Muscle layer of duodenum (tissue), 2 donors: ENCODE measurements around the gene FAM171A2.

Experiments
- H3K27ac ChIP-seq: one replicate; pipeline ENCODE4 v1.7.0; 2013; ENCODE audit warnings: mild to moderate bottlenecking, low read length
- H3K27me3 ChIP-seq: one replicate; pipeline ENCODE4 v1.7.0; 2013; ENCODE audit warnings: low read depth, mild to moderate bottlenecking, control low read depth, low read length
- H3K36me3 ChIP-seq, 2 donors: one replicate each; pipeline ENCODE4 v1.7.0; 2013; ENCODE audit warnings: low read length in 2 of 2, control low read depth in 1 of 2, mild to moderate bottlenecking in 1 of 2; ENCODE audit not compliant: insufficient read depth in 2 of 2, control insufficient read depth in 1 of 2
- H3K4me1 ChIP-seq, 2 donors: one replicate each; pipeline ENCODE4 v1.7.0; 2013; ENCODE audit warnings: low read length in 2 of 2, mild to moderate bottlenecking in 2 of 2, control low read depth in 1 of 2, moderate library complexity in 1 of 2; ENCODE audit not compliant: insufficient read depth in 2 of 2, control insufficient read depth in 1 of 2
- H3K4me3 ChIP-seq, 2 donors: one replicate each; pipeline ENCODE4 v1.7.0; 2013; ENCODE audit warnings: low read length in 2 of 2, low read depth in 1 of 2, mild to moderate bottlenecking in 1 of 2
- H3K9me3 ChIP-seq, 2 donors: one replicate each; pipeline ENCODE4 v1.7.0; 2013; ENCODE audit warnings: low read length in 2 of 2, control low read depth in 1 of 2, mild to moderate bottlenecking in 1 of 2; ENCODE audit not compliant: control insufficient read depth in 1 of 2
- donor health status: healthy.

FAM171A2 gene

GRCh38 chr17:44390250-44390870 is 26.7 kb upstream of the FAM171A2 start:
- Histone ChIP-seq H3K4me1 (peaks cover 0 to 6% of the 10 kb centered on the region in 2 donors), H3K27me3 (no peaks in the 10 kb centered on the region), H3K9me3 (no peaks in the 10 kb centered on the region), H3K36me3 (peaks cover 0 to 5% of the 10 kb centered on the region in 2 donors), H3K27ac (no peak overlapping the region), H3K4me3 (no peak overlapping the region)

- Histone ChIP-seq H3K4me3 (no peak overlapping the region), H3K9me3 (no peaks in the 10 kb centered on the region), H3K27ac (no peak overlapping the region), H3K27me3 (no peaks in the 10 kb centered on the region), H3K36me3 (peaks cover 0 to under 1% of the 10 kb centered on the region in 2 donors), H3K4me1 (peaks cover 0 to 9% of the 10 kb centered on the region in 2 donors)
Measured at GRCh38 chr17:44389723-44390202, 26.1 kb upstream of the FAM171A2 start.

- Histone ChIP-seq H3K4me3 (no peak within 1 kb of the TSS), H3K9me3 (no peaks in the 10 kb centered on the region), H3K4me1 (peaks cover 0 to 14% of the 10 kb centered on the region in 2 donors), H3K36me3 (no peaks in the 10 kb centered on the region), H3K27ac (no peak within 1 kb of the TSS), H3K27me3 (no peaks in the 10 kb centered on the region)
Measured at GRCh38 chr17:44389281-44389680, 25.6 kb upstream of the FAM171A2 start, which contains the start of gene ITGA2B. TSS of gene ITGA2B (minus strand) at chr17:44389649. CDS start at chr17:44389473, 176 bp downstream.

GRCh38 chr17:44387804-44388203 is 24.2 kb upstream of the FAM171A2 start:
- Histone ChIP-seq H3K27me3 (no peaks in the 10 kb centered on the region), H3K9me3 (no peaks in the 10 kb centered on the region), H3K4me3 (no peak overlapping the region), H3K27ac (no peak overlapping the region), H3K4me1 (peaks cover 0 to 16% of the 10 kb centered on the region in 2 donors), H3K36me3 (no peaks in the 10 kb centered on the region)

- H3K36me3 ChIP-seq: no peaks in the 10 kb centered on the region
- H3K27me3 ChIP-seq: no peaks in the 10 kb centered on the region
- H3K4me3 ChIP-seq: peak overlapping the region in 1 of 2 donors; percentile 63
- no peak overlapping the region for H3K27ac ChIP-seq
- no peaks in the 10 kb centered on the region for H3K9me3 ChIP-seq
- H3K4me1 ChIP-seq: peaks cover 0 to 16% of the 10 kb centered on the region in 2 donors
Measured at GRCh38 chr17:44386182-44386525, 22.5 kb upstream of the FAM171A2 start.

- Histone ChIP-seq H3K36me3 (no peaks in the 10 kb centered on the region), H3K9me3 (no peaks in the 10 kb centered on the region), H3K27ac (no peak overlapping the region), H3K27me3 (no peaks in the 10 kb centered on the region), H3K4me3 (peak overlapping the region; percentile 52 to 63), H3K4me1 (peaks cover 0 to 16% of the 10 kb centered on the region in 2 donors)
Measured at GRCh38 chr17:44385287-44386181, 21.9 kb upstream of the FAM171A2 start.

GRCh38 chr17:44384823-44385286 is 21.2 kb upstream of the FAM171A2 start:
- Histone ChIP-seq H3K4me3 (peak overlapping the region; percentile 30 to 63), H3K9me3 (no peaks in the 10 kb centered on the region), H3K27ac (no peak overlapping the region), H3K4me1 (peaks cover 0 to 16% of the 10 kb centered on the region in 2 donors), H3K36me3 (no peaks in the 10 kb centered on the region), H3K27me3 (no peaks in the 10 kb centered on the region)

GRCh38 chr17:44384281-44384822 is 20.7 kb upstream of the FAM171A2 start:
- no peaks in the 10 kb centered on the region for H3K9me3 ChIP-seq
- peak overlapping the region in 1 of 2 donors; percentile 63 for H3K4me3 ChIP-seq
- H3K4me1 ChIP-seq: peaks cover 0 to 16% of the 10 kb centered on the region in 2 donors
- H3K36me3 ChIP-seq: no peaks in the 10 kb centered on the region
- H3K27me3 ChIP-seq: no peaks in the 10 kb centered on the region
- no peak overlapping the region for H3K27ac ChIP-seq

- Histone ChIP-seq H3K27me3 (no peaks in the 10 kb centered on the region), H3K9me3 (no peaks in the 10 kb centered on the region), H3K4me3 (no peak overlapping the region), H3K36me3 (no peaks in the 10 kb centered on the region), H3K4me1 (peaks cover 0 to 16% of the 10 kb centered on the region in 2 donors), H3K27ac (no peak overlapping the region)
Measured at GRCh38 chr17:44383861-44384260, 20.2 kb upstream of the FAM171A2 start.

GRCh38 chr17:44383363-44383762 is 19.7 kb upstream of the FAM171A2 start:
- Histone ChIP-seq H3K27me3 (no peaks in the 10 kb centered on the region), H3K27ac (no peak overlapping the region)

GRCh38 chr17:44382917-44383316 is 19.3 kb upstream of the FAM171A2 start:
- Histone ChIP-seq H3K27me3 (no peaks in the 10 kb centered on the region), H3K9me3 (no peaks in the 10 kb centered on the region), H3K4me3 (no peak overlapping the region), H3K36me3 (no peaks in the 10 kb centered on the region), H3K27ac (no peak overlapping the region), H3K4me1 (peaks cover 0 to 16% of the 10 kb centered on the region in 2 donors)

More at GRCh38 chr17:44383363-44383762, 19.7 kb upstream of the FAM171A2 start:
- Histone ChIP-seq H3K36me3 (no peaks in the 10 kb centered on the region), H3K4me3 (no peak overlapping the region), H3K4me1 (peaks cover 0 to 16% of the 10 kb centered on the region in 2 donors), H3K9me3 (no peaks in the 10 kb centered on the region)
